Right lobe of liver (tissue), 4 donors: ENCODE results near the gene EEFSEC.

Experiments
- POLR2A ChIP-seq: fragments of 450-650 bp; IDR thresholded peaks from one replicate; pipeline ENCODE4 v1.6.1; 2017; ENCODE audit warnings: antibody characterized with exemption, mild to moderate bottlenecking
- TF ChIP-seq, protein P1 (sequence below), 4 donors: fragments of 200-600 bp in 3 of 4; fragments of 450-650 bp in 1 of 4; IDR thresholded peaks; one replicate each; pipeline versions ENCODE4 v1.5.1 to v1.8.0; 2016 to 2022; ENCODE audit warnings: antibody characterized with exemption in 4 of 4, mild to moderate bottlenecking in 2 of 4
- donor health status: DM: no; HTN: no; CAD: no.
- donor health status: DM: no; HTN: no; CAD: no.
- donor health status: DM: no; HTN: yes; CAD: no.

DNA sequence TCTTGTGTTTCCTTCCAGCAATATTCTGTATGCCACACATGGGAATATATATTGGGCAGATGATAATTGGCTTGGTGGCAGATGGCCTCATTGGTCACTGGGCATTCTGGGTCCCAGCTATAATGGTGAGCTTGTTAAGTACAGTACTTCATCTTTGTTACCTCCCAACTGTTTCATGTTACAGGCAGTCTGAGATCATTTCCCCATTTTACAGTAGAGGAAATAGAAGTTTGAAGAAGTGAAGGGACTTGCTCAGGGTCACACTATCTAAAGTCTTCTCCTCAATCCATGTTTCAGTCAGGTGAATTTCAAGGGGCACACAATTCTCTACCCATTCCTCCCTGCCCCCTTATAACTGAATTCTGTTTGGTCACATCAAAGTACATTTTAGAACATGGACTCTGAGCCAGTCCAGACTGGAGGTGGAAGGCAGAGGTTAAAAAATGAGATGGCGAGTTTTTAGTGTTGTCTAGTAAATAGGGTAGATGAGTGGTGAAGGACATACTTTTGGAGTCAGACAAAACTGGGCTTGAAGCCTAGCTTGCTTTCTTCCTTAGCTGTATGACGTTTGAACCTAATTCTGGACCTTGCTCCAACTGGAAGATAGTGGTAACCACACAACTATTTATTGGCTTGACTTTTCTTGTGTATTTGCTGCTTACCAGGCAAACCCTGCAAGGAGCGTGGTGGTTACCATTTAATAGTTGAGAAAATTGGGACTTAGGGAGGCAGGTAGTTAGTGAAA lies 2.5 kb downstream of the EEFSEC start:
- no peak for TF ChIP-seq POLR2A
- TF ChIP-seq, protein P1, sequence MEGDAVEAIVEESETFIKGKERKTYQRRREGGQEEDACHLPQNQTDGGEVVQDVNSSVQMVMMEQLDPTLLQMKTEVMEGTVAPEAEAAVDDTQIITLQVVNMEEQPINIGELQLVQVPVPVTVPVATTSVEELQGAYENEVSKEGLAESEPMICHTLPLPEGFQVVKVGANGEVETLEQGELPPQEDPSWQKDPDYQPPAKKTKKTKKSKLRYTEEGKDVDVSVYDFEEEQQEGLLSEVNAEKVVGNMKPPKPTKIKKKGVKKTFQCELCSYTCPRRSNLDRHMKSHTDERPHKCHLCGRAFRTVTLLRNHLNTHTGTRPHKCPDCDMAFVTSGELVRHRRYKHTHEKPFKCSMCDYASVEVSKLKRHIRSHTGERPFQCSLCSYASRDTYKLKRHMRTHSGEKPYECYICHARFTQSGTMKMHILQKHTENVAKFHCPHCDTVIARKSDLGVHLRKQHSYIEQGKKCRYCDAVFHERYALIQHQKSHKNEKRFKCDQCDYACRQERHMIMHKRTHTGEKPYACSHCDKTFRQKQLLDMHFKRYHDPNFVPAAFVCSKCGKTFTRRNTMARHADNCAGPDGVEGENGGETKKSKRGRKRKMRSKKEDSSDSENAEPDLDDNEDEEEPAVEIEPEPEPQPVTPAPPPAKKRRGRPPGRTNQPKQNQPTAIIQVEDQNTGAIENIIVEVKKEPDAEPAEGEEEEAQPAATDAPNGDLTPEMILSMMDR (IDR thresholded peaks at IDR 0.05), result no peak
